Kidney capillary endothelial cell (primary cell): ENCODE data around the gene SCEL.
"Not testable (repeated sequence)": the region's sequence is repeated elsewhere in the genome, so short reads cannot be mapped to it uniquely, and the experiment has no call there.

Experiments used
- DNase-seq: peaks from one replicate; pipeline ENCODE4 v3.0.0-alpha.2; 2018; ENCODE audit warnings: low spot score

SCEL gene

GRCh38 chr13:77535448-77535847, at the start of gene SCEL:
Gene SCEL, plus strand, starts transcription at chr13:77535706. Its CDS starts 20,170 bp downstream, at chr13:77555876.
- no peak for DNase-seq

GRCh38 chr13:77489566-77490337, 45.8 kb upstream of the SCEL start:
- no peak for DNase-seq

- no peak for DNase-seq
These were observed 42.5 kb upstream of the SCEL start for GRCh38 chr13:77492982-77493381.

GRCh38 chr13:77494226-77494625, 41.3 kb upstream of the SCEL start:
- no peak for DNase-seq

GRCh38 chr13:77497350-77497749, 38.2 kb upstream of the SCEL start:
- no peak for DNase-seq

- DNase-seq: no peak
These were observed 37.7 kb upstream of the SCEL start for GRCh38 chr13:77497835-77498234.

- no peak for DNase-seq
These were observed 33.3 kb upstream of the SCEL start for GRCh38 chr13:77502104-77502720.

- DNase-seq: no peak
These were observed 32.1 kb upstream of the SCEL start for GRCh38 chr13:77503398-77503797.

- no peak for DNase-seq
These were observed 28.6 kb upstream of the SCEL start for GRCh38 chr13:77506874-77507273.

- DNase-seq: no peak
These were observed 27.4 kb upstream of the SCEL start for GRCh38 chr13:77507931-77508776.

GRCh38 chr13:77508959-77509620, 26.4 kb upstream of the SCEL start:
- DNase-seq: peak; percentile 68

- no peak for DNase-seq
These were observed 25.4 kb upstream of the SCEL start for GRCh38 chr13:77510156-77510555.

GRCh38 chr13:77511552-77511951, 24.0 kb upstream of the SCEL start:
- peak; percentile 40 for DNase-seq

GRCh38 chr13:77513719-77514335, 21.7 kb upstream of the SCEL start:
- no peak for DNase-seq

- no peak for DNase-seq
These were observed 21.2 kb upstream of the SCEL start for GRCh38 chr13:77514336-77514726.

- DNase-seq: no peak
These were observed 19.7 kb upstream of the SCEL start for GRCh38 chr13:77515785-77516184.

GRCh38 chr13:77516342-77516789, 19.1 kb upstream of the SCEL start:
- DNase-seq: peak; percentile 87

GRCh38 chr13:77518266-77518665, 17.2 kb upstream of the SCEL start:
- no peak for DNase-seq

- DNase-seq: not testable (repeated sequence)
These were observed 16.1 kb upstream of the SCEL start for GRCh38 chr13:77519396-77519795.

- peak; percentile 79 for DNase-seq
These were observed 15.7 kb upstream of the SCEL start for GRCh38 chr13:77519808-77520207.

- peak; percentile 53 for DNase-seq
These were observed 14.3 kb upstream of the SCEL start for GRCh38 chr13:77521194-77521593.
